ENCODE results near the gene ATG5.

The ATG5 gene

DNA sequence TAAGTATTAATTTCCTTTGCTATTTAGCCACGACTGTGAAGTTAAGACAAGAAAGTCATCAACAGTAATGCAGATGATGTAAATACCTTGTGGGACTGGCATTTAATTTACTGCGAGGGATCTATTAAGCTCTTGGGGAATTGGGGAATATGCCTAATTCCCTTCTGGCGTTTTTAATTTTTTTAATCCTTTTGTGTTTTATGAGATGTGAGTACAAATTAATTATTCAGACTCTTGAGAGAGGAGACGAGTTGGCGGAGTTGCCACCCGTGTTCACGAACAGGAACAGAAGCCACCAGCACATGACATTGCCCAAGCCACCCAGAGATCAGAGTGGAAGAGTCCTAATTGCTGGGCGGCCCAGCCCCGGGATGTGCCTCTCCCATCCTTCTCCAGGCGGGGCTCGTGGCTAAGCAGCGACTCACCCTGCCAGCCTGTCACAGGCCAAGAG is 34.4 kb upstream of the ATG5 start:
- TF ChIP-seq, protein P1, sequence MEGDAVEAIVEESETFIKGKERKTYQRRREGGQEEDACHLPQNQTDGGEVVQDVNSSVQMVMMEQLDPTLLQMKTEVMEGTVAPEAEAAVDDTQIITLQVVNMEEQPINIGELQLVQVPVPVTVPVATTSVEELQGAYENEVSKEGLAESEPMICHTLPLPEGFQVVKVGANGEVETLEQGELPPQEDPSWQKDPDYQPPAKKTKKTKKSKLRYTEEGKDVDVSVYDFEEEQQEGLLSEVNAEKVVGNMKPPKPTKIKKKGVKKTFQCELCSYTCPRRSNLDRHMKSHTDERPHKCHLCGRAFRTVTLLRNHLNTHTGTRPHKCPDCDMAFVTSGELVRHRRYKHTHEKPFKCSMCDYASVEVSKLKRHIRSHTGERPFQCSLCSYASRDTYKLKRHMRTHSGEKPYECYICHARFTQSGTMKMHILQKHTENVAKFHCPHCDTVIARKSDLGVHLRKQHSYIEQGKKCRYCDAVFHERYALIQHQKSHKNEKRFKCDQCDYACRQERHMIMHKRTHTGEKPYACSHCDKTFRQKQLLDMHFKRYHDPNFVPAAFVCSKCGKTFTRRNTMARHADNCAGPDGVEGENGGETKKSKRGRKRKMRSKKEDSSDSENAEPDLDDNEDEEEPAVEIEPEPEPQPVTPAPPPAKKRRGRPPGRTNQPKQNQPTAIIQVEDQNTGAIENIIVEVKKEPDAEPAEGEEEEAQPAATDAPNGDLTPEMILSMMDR (conservative IDR thresholded peaks at IDR 0.05; ENCODE audit: low read depth, low read length): no peak
- Histone ChIP-seq H3K79me2 (ENCODE audit: insufficient read depth, low read depth) (no peaks in the 10 kb centered on the region), H3K27me3 (ENCODE audit: insufficient read depth, low read depth) (no peaks in the 10 kb centered on the region), H2AFZ (ENCODE audit: low read depth) (peak overlapping the region; percentile 75), H3K4me2 (peak overlapping the region; percentile 51), H3K36me3 (ENCODE audit: insufficient read depth) (no peaks in the 10 kb centered on the region), H3K4me3 (IDR thresholded peaks at IDR 0.05; ENCODE audit: insufficient read depth, low read depth, low read length) (no peak overlapping the region), H3K4me1 (ENCODE audit: low read depth, poor library complexity, severe bottlenecking) (no peaks in the 10 kb centered on the region), H3K27ac (no peak overlapping the region), H4K20me1 (ENCODE audit: insufficient read depth) (no peaks in the 10 kb centered on the region), H3K9ac (no peak overlapping the region)

DNA sequence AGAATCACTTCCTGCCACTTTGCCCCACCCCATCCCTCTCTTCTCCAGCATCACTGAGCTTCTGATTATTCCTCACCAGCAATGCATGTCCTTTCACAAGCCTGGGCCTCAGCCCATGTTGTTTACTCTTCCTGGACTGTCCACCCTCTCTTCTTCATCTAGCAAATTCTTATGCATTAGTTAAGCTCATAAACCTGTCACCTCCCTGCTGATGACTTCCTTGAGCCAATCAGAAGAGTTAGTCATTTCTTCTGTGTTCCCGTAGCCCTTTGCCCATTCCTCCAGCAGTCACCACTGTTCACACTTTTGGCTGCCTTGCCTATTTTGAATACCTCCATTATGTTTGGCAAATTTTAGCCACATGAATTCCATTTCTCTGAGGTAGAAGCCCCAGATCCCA is 30.8 kb upstream of the ATG5 start:
- Histone ChIP-seq H4K20me1 (ENCODE audit: insufficient read depth) (no peaks in the 10 kb centered on the region), H3K4me2 (no peak overlapping the region), H2AFZ (ENCODE audit: low read depth) (no peak overlapping the region), H3K79me2 (ENCODE audit: insufficient read depth, low read depth) (no peaks in the 10 kb centered on the region), H3K4me3 (IDR thresholded peaks at IDR 0.05; ENCODE audit: insufficient read depth, low read depth, low read length) (no peak overlapping the region), H3K36me3 (ENCODE audit: insufficient read depth) (no peaks in the 10 kb centered on the region), H3K27me3 (ENCODE audit: insufficient read depth, low read depth) (no peaks in the 10 kb centered on the region), H3K9ac (no peak overlapping the region), H3K27ac (no peak overlapping the region), H3K4me1 (ENCODE audit: low read depth, poor library complexity, severe bottlenecking) (no peaks in the 10 kb centered on the region)
- TF ChIP-seq, protein P1 (conservative IDR thresholded peaks at IDR 0.05; ENCODE audit: low read depth, low read length): no peak

DNA sequence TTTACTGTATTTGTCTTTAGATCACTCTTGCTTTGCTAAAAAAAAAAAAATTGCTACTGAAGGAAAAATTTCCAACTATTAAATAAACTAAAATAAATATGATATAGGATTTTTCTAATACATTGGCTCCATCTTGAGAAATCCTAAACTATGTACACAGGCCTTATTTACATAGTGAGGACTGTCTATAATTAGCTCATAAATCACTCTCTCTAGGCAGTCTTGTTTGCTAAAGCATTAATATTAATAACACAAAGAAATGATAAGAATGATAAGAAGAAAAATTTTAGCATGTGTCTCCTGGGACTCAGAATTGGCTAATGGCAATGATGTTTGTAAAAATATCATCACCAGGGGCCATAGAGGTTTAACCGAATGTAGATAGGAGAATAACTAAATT is 21.7 kb upstream of the ATG5 start:
- no peak overlapping the region for H3K27ac ChIP-seq
- H3K4me3 ChIP-seq (IDR thresholded peaks at IDR 0.05; ENCODE audit: insufficient read depth, low read depth, low read length): no peak overlapping the region
- H3K36me3 ChIP-seq (ENCODE audit: insufficient read depth): no peaks in the 10 kb centered on the region
- H4K20me1 ChIP-seq (ENCODE audit: insufficient read depth): no peaks in the 10 kb centered on the region
- no peak overlapping the region for H3K9ac ChIP-seq
- no peaks in the 10 kb centered on the region for H3K79me2 ChIP-seq (ENCODE audit: insufficient read depth, low read depth)
- no peak overlapping the region for H3K4me2 ChIP-seq
- no peak overlapping the region for H2AFZ ChIP-seq (ENCODE audit: low read depth)
- TF ChIP-seq, protein P1 (conservative IDR thresholded peaks at IDR 0.05; ENCODE audit: low read depth, low read length): no peak
- H3K27me3 ChIP-seq (ENCODE audit: insufficient read depth, low read depth): no peaks in the 10 kb centered on the region
- H3K4me1 ChIP-seq (ENCODE audit: low read depth, poor library complexity, severe bottlenecking): no peaks in the 10 kb centered on the region

DNA sequence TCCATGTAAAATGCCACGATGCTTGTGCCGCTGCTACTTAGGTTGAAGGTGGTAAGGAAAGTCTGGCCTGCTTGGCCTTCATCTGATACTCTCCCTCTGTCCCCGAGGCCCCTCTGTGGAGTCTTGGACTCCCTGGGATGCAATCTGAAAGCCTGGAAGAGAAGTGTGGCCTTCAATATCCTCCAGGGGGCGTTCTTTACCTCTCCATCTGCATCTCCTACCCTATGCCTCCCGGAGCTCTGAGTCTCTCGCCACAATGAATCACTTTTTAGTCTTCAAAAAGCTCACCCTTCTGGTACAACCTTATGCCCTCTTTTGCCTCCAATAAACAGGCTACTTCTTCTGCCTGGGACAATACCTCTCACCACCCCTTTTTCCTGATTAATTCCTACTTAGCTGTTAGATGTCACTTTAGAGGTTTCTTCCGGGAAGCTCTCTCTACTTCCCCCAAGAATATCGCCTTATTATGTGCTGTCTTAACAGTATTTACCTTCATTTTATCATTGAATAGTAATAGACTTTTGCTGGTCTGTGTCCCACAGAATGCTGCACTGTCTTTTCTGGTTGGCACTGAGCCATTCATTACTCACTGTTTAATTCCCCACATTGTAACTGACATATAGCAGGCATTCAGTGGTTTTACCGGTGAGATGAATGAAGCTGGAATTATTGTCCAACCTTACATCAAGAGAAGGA is 13.9 kb upstream of the ATG5 start:
- TF ChIP-seq, protein P1 (conservative IDR thresholded peaks at IDR 0.05; ENCODE audit: low read depth, low read length): peak; percentile 68
- no peaks in the 10 kb centered on the region for H3K27me3 ChIP-seq (ENCODE audit: insufficient read depth, low read depth)
- no peaks in the 10 kb centered on the region for H3K36me3 ChIP-seq (ENCODE audit: insufficient read depth)
- H3K9ac ChIP-seq: no peak overlapping the region
- no peaks in the 10 kb centered on the region for H4K20me1 ChIP-seq (ENCODE audit: insufficient read depth)
- no peak overlapping the region for H3K4me3 ChIP-seq (IDR thresholded peaks at IDR 0.05; ENCODE audit: insufficient read depth, low read depth, low read length)
- H2AFZ ChIP-seq (ENCODE audit: low read depth): 0 out of 2 replicates have a peak overlapping the region, but pooled peaks have one; percentile 26
- no peaks in the 10 kb centered on the region for H3K79me2 ChIP-seq (ENCODE audit: insufficient read depth, low read depth)
- H3K4me2 ChIP-seq: no peak overlapping the region
- peaks cover 3% of the 10 kb centered on the region for H3K4me1 ChIP-seq (ENCODE audit: low read depth, poor library complexity, severe bottlenecking)
- H3K27ac ChIP-seq: no peak overlapping the region

All from KMS-11 (cell line).